K562 (cell line): ENCODE measurements around the gene ZNF724.

Experiments used
- JUNB ChIP-seq: fragments of 450-650 bp; formaldehyde crosslinking; conservative IDR thresholded peaks from 2 replicates; pipeline ENCODE4 v1.4.0; 2020; ENCODE audit warnings: mild to moderate bottlenecking
- NRF1 ChIP-seq, 2 experiments: fragments of 450-650 bp; IDR thresholded peaks in 1 of 2; conservative IDR thresholded peaks in 1 of 2; 2 replicates each; pipeline ENCODE4 v1.6.1; 2014; ENCODE audit warnings: mild to moderate bottlenecking in 2 of 2
- PHTF2 ChIP-seq: fragments of 250-450 bp; sonication (Bioruptor Pico); IDR thresholded peaks from 2 replicates; pipeline ENCODE4 v1.5.0; 2021; ENCODE audit warnings: mild to moderate bottlenecking
- POLR2AphosphoS5 ChIP-seq: IDR thresholded peaks from 2 replicates; pipeline ENCODE4 v1.6.1; 2011; ENCODE audit warnings: mild to moderate bottlenecking, low read depth, low read length, moderate library complexity; ENCODE audit not compliant: control insufficient read depth, insufficient read depth
- RAD21 ChIP-seq, 2 experiments: fragments of 250-450 bp in 1 of 2; fragments of 450-650 bp in 1 of 2; sonication (Bioruptor Pico) in 1 of 2; formaldehyde crosslinking in 1 of 2; IDR thresholded peaks in 1 of 2; conservative IDR thresholded peaks in 1 of 2; 2 replicates each; pipeline versions ENCODE4 v1.4.0 to v1.8.0; 2020 to 2022; ENCODE audit warnings: mild to moderate bottlenecking in 2 of 2, moderate library complexity in 1 of 2
- RCOR1 ChIP-seq, 2 experiments: IDR thresholded peaks; 2 replicates each; pipeline ENCODE4 v1.6.1; 2012; ENCODE audit warnings: low read depth in 2 of 2, low read length in 2 of 2, borderline replicate concordance in 1 of 2, improper control_type of control experiment in 1 of 2
- SIN3B ChIP-seq: fragments of 450-650 bp; IDR thresholded peaks from 2 replicates; pipeline ENCODE4 v1.6.1; 2017; ENCODE audit warnings: low read depth, mild to moderate bottlenecking, moderate library complexity
- TEAD4 ChIP-seq, 2 experiments: sonication (generic) in 1 of 2; formaldehyde crosslinking in 1 of 2; IDR thresholded peaks; 2 replicates each; pipeline versions ENCODE4 v1.6.1 to v1.8.0; 2012 to 2022; ENCODE audit warnings: borderline replicate concordance in 1 of 2, inconsistent platforms in 1 of 2, low read length in 1 of 2, mild to moderate bottlenecking in 1 of 2, missing genetic modification reagents in 1 of 2
- TF ChIP-seq, protein P1 (sequence below), 2 experiments: fragments of 450-650 bp in 1 of 2; sonication (generic) in 1 of 2; formaldehyde crosslinking; conservative IDR thresholded peaks; 2 replicates each; pipeline versions ENCODE4 v1.4.0 to v1.8.1; 2020 to 2022; ENCODE audit warnings: mild to moderate bottlenecking in 1 of 2, missing genetic modification reagents in 1 of 2
- TF ChIP-seq, protein P2 (sequence below), 3 experiments: IDR thresholded peaks in 2 of 3; conservative IDR thresholded peaks in 1 of 3; 2 replicates each; pipeline ENCODE4 v1.5.1; 2011 to 2012; ENCODE audit warnings: low read length in 3 of 3, mild to moderate bottlenecking in 3 of 3, control low read depth in 2 of 3, improper control_type of control experiment in 1 of 3, inconsistent platforms in 1 of 3, low read depth in 1 of 3, mixed read lengths in 1 of 3, moderate library complexity in 1 of 3; ENCODE audit not compliant: insufficient read depth in 2 of 3
- TF ChIP-seq, protein P3 (sequence below), 2 experiments: fragments of 450-650 bp in 1 of 2; IDR thresholded peaks; 2 replicates each; pipeline ENCODE4 v1.6.1; 2011 to 2017; ENCODE audit warnings: low read depth in 2 of 2, antibody characterized with exemption in 1 of 2, borderline replicate concordance in 1 of 2, low read length in 1 of 2, mild to moderate bottlenecking in 1 of 2, mixed read lengths in 1 of 2; ENCODE audit not compliant: control insufficient read depth in 1 of 2

- no peak for TF ChIP-seq SIN3B
- TF ChIP-seq RCOR1 (IDR thresholded peaks at IDR 0.05; ENCODE audit: borderline replicate concordance in 1 of 2, low read depth in 2 of 2, low read length in 2 of 2), result no peak
- TF ChIP-seq NRF1 (conservative IDR thresholded peaks at IDR 0.05 in 1 of 2, IDR thresholded peaks at IDR 0.05 in 1 of 2), result no peak
- TF ChIP-seq, protein P1, sequence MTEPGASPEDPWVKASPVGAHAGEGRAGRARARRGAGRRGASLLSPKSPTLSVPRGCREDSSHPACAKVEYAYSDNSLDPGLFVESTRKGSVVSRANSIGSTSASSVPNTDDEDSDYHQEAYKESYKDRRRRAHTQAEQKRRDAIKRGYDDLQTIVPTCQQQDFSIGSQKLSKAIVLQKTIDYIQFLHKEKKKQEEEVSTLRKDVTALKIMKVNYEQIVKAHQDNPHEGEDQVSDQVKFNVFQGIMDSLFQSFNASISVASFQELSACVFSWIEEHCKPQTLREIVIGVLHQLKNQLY (CRISPR knock-in tag; conservative IDR thresholded peaks at IDR 0.05), result no peak
- no peak for TF ChIP-seq TEAD4 (IDR thresholded peaks at IDR 0.05; ENCODE audit: low read length)
- no peak for TF ChIP-seq TEAD4 (CRISPR knock-in tag; IDR thresholded peaks at IDR 0.05; ENCODE audit: borderline replicate concordance)
- no peak for TF ChIP-seq PHTF2 (CRISPR knock-in tag)
- TF ChIP-seq, protein P2, sequence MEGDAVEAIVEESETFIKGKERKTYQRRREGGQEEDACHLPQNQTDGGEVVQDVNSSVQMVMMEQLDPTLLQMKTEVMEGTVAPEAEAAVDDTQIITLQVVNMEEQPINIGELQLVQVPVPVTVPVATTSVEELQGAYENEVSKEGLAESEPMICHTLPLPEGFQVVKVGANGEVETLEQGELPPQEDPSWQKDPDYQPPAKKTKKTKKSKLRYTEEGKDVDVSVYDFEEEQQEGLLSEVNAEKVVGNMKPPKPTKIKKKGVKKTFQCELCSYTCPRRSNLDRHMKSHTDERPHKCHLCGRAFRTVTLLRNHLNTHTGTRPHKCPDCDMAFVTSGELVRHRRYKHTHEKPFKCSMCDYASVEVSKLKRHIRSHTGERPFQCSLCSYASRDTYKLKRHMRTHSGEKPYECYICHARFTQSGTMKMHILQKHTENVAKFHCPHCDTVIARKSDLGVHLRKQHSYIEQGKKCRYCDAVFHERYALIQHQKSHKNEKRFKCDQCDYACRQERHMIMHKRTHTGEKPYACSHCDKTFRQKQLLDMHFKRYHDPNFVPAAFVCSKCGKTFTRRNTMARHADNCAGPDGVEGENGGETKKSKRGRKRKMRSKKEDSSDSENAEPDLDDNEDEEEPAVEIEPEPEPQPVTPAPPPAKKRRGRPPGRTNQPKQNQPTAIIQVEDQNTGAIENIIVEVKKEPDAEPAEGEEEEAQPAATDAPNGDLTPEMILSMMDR (IDR thresholded peaks at IDR 0.05 in 2 of 3, conservative IDR thresholded peaks at IDR 0.05 in 1 of 3; ENCODE audit: insufficient read depth in 2 of 3, low read depth in 1 of 3, low read length in 3 of 3), result no peak
- no peak for TF ChIP-seq JUNB (CRISPR knock-in tag)
- TF ChIP-seq, protein P3, sequence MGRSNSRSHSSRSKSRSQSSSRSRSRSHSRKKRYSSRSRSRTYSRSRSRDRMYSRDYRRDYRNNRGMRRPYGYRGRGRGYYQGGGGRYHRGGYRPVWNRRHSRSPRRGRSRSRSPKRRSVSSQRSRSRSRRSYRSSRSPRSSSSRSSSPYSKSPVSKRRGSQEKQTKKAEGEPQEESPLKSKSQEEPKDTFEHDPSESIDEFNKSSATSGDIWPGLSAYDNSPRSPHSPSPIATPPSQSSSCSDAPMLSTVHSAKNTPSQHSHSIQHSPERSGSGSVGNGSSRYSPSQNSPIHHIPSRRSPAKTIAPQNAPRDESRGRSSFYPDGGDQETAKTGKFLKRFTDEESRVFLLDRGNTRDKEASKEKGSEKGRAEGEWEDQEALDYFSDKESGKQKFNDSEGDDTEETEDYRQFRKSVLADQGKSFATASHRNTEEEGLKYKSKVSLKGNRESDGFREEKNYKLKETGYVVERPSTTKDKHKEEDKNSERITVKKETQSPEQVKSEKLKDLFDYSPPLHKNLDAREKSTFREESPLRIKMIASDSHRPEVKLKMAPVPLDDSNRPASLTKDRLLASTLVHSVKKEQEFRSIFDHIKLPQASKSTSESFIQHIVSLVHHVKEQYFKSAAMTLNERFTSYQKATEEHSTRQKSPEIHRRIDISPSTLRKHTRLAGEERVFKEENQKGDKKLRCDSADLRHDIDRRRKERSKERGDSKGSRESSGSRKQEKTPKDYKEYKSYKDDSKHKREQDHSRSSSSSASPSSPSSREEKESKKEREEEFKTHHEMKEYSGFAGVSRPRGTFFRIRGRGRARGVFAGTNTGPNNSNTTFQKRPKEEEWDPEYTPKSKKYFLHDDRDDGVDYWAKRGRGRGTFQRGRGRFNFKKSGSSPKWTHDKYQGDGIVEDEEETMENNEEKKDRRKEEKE (IDR thresholded peaks at IDR 0.05; ENCODE audit: borderline replicate concordance in 1 of 2, control insufficient read depth in 1 of 2, low read depth in 2 of 2, low read length in 1 of 2), result no peak
- TF ChIP-seq POLR2AphosphoS5, result no peak
- no peak for TF ChIP-seq RAD21 (CRISPR knock-in tag; conservative IDR thresholded peaks at IDR 0.05 in 1 of 2, IDR thresholded peaks at IDR 0.05 in 1 of 2)
These were observed 59.9 kb downstream of the ZNF724 start for GRCh38 chr19:23190341-23190740.
